BE2C (cell line): ENCODE results near the gene PROB1.

Source experiments
- DNase-seq: peaks from one replicate; pipeline ENCODE4 v3.0.0-alpha.2; 2020
- H3K27me3 ChIP-seq: fragments of 250-450 bp; sonication (Bioruptor Pico); 2 replicates; pipeline ENCODE4 v1.5.1; 2020; ENCODE audit warnings: mild to moderate bottlenecking
- H3K36me3 ChIP-seq: fragments of 250-450 bp; sonication (Bioruptor Pico); 2 replicates; pipeline ENCODE4 v1.5.1; 2020; ENCODE audit warnings: mild to moderate bottlenecking
- H3K4me1 ChIP-seq: fragments of 250-450 bp; sonication (Bioruptor Pico); 2 replicates; pipeline ENCODE4 v1.5.1; 2020
- H3K4me3 ChIP-seq: 2 replicates; pipeline ENCODE4 v1.5.1; 2011; ENCODE audit warnings: low read depth, low read length
- H3K9me3 ChIP-seq: fragments of 250-450 bp; sonication (Bioruptor Pico); 2 replicates; pipeline ENCODE4 v1.5.1; 2020
- CTCF ChIP-seq: IDR thresholded peaks from 2 replicates; pipeline ENCODE4 v1.5.1; 2012; ENCODE audit warnings: mild to moderate bottlenecking, low read depth, low read length

Gene PROB1

GRCh38 chr5:139419226-139420192 lies 24.6 kb upstream of the PROB1 start:
- Histone ChIP-seq H3K36me3 (peaks cover 22% of the 10 kb centered on the region), H3K4me1 (no peaks in the 10 kb centered on the region), H3K9me3 (no peaks in the 10 kb centered on the region), H3K27me3 (no peaks in the 10 kb centered on the region), H3K4me3 (no peak overlapping the region)
- DNase-seq, result no peak
- no peak for TF ChIP-seq CTCF

GRCh38 chr5:139418793-139419192 lies 23.9 kb upstream of the PROB1 start:
- no peaks in the 10 kb centered on the region for H3K4me1 ChIP-seq
- H3K36me3 ChIP-seq, result peaks cover 20% of the 10 kb centered on the region
- no peak overlapping the region for H3K4me3 ChIP-seq

GRCh38 chr5:139417214-139417613 lies 22.3 kb upstream of the PROB1 start:
- H3K4me1 ChIP-seq, result no peaks in the 10 kb centered on the region
- H3K27me3 ChIP-seq, result no peaks in the 10 kb centered on the region
- H3K36me3 ChIP-seq, result peaks cover 19% of the 10 kb centered on the region
- no peak overlapping the region for H3K4me3 ChIP-seq
- H3K9me3 ChIP-seq, result no peaks in the 10 kb centered on the region
- DNase-seq, result no peak
- TF ChIP-seq CTCF, result no peak

More at GRCh38 chr5:139418793-139419192, 23.9 kb upstream of the PROB1 start:
- no peaks in the 10 kb centered on the region for H3K27me3 ChIP-seq
- no peak for DNase-seq
- no peak for TF ChIP-seq CTCF
- no peaks in the 10 kb centered on the region for H3K9me3 ChIP-seq

GRCh38 chr5:139416651-139417050 lies 21.7 kb upstream of the PROB1 start:
- no peak overlapping the region for H3K4me3 ChIP-seq
- DNase-seq, result no peak
- no peaks in the 10 kb centered on the region for H3K27me3 ChIP-seq
- no peak for TF ChIP-seq CTCF
- H3K4me1 ChIP-seq, result no peaks in the 10 kb centered on the region
- H3K36me3 ChIP-seq, result peaks cover 16% of the 10 kb centered on the region
- H3K9me3 ChIP-seq, result no peaks in the 10 kb centered on the region

- Histone ChIP-seq H3K4me1 (no peaks in the 10 kb centered on the region), H3K27me3 (no peaks in the 10 kb centered on the region), H3K4me3 (no peak overlapping the region), H3K36me3 (peaks cover 16% of the 10 kb centered on the region), H3K9me3 (no peaks in the 10 kb centered on the region)
- DNase-seq, result no peak
- TF ChIP-seq CTCF, result no peak
Measured at GRCh38 chr5:139415869-139416268, 21.0 kb upstream of the PROB1 start.

GRCh38 chr5:139415221-139415861 lies 20.4 kb upstream of the PROB1 start:
- no peaks in the 10 kb centered on the region for H3K4me1 ChIP-seq
- H3K27me3 ChIP-seq, result no peaks in the 10 kb centered on the region
- DNase-seq, result no peak
- H3K9me3 ChIP-seq, result no peaks in the 10 kb centered on the region
- no peak for TF ChIP-seq CTCF
- no peak overlapping the region for H3K4me3 ChIP-seq
- peaks cover 16% of the 10 kb centered on the region for H3K36me3 ChIP-seq
